HG02610 (cell line): Measurements from ENCODE around the gene NOL4L.
"Not testable (repeated sequence)": the region's sequence is repeated elsewhere in the genome, so short reads cannot be mapped to it uniquely, and the experiment has no call there.

Experiments used
- ATAC-seq: cut with Tn5 transposase; IDR thresholded peaks from one replicate; pipeline ENCODE4 v1.9.1; 2021; ENCODE audit warnings: mild to moderate bottlenecking, moderate library complexity; ENCODE audit not compliant: unreplicated experiment

The NOL4L gene

DNA sequence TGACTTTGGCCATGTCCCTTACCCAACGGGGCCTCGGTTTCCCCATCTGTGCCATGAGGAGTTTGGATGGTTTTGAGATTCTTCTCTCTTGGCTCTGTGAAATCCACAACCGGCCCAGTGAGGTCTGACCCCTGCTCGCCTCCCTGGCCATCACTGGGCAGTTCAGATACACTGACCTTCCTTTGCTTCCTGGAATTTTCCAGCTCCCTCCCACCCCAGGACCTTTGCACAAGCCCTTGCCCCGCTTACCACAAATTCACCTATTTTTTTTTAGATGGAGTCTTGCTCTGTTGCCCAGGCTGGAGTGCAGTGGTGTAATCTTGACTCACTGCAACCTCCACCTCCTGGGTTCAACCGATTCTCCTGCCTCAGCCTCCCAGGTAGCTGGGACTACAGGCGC, 12.6 kb upstream of the NOL4L start:
- no peak for ATAC-seq

DNA sequence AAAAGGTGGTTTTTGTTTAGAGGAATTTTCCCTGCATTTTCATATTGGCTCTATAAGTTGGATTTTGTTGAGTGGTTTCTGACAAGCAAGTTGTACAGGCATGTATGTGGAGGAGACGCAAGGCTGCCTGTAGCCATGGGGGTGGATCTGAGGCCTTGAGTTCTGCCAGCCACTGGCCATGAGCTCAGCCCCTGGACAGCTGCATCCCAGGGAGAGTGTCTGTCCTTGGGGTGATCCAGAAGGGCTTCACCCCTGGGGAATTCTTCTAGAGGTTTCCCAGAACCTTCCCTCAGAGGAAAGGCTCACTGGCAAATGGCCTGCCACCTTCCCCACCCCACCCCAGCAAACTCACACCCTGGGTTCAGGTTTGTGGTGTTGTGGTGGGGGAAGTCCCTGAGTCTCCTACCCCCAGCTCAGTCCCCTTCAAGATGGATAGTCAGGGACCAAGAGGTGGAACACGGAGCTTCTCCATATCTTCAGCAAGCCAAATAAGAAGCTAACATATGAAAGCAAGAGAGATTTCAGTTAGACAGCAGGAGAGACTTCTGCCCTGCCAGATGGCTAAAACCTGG, 11.6 kb upstream of the NOL4L start:
- ATAC-seq, result no peak

DNA sequence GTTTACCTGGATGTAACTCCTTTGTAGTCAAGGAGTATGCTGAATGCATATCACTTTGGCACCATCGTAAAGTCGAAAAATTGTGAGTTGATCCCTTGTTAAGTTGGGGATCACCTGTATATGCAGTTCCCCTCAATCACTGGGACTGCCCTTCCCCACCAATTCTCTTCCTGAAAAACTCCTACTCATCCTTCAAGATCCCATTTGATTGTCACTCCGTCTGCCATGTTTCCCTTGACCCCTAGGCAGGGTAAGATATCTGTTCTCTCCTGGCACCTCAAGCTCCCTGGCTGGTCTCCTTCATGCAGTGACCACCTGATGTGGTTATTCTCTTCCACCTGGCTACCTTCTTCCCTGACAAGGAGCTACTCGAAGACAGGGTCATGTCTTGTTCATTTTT, 10.0 kb upstream of the NOL4L start:
- no peak for ATAC-seq

DNA sequence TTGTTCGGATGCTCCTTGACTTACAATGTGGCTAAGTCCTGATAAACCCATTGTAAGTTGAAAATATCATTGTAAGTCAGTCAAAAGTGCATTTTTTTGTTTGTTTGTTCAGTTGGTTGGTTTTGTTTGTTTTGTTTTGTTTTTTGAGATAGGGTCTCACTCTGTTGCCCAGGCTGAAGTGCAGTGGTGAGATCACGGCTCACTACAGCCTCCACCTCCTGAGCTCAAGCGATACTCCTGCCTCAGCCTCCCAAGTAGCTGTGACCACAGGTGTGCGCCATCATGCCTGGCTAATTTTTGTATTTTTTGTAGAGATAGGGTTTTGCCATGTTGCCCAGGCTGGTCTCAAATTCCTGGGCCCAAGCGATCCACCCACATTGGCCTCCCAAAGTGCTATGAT, 9.5 kb upstream of the NOL4L start:
- ATAC-seq, result not testable (repeated sequence)

DNA sequence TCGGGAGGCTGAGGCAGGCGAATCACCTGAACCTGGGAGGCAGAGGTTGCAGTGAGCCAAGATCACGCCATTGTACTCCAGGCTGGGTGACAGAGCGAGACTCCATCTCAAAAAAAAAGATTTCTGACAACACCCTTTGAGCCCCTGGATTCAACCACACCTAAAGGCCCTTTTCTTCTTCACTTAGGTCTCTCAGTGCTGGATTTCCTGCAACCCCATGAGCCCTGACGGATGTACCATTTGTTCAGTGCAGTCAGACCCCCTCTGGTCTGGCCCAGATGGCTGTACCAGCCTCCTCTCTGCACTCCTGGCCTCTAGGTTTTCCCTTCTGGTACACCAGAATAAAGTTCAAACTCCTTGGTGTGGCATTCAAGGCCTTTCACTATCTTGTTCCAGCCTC, 9.1 kb upstream of the NOL4L start:
- ATAC-seq, result no peak

DNA sequence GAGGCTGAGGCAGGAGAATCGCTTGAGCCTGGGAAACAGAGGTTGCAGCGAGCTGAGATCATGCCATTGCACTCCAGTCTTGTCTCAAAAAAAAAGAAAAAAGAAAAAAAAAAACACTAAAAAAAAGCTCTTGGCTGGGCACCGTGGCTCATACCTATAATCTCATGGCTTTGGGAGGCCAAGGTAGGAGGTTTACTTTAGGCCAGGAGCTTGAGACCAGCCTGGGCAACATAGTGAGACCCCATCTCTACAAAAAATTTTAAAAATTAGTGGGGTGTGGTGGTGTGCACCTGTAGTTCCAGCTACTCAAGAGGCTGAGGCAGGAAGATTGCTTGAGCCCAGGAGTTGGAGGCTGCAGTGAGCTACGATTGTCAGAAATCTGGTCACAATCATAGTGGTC, 7.5 kb upstream of the NOL4L start:
- not testable (repeated sequence) for ATAC-seq

DNA sequence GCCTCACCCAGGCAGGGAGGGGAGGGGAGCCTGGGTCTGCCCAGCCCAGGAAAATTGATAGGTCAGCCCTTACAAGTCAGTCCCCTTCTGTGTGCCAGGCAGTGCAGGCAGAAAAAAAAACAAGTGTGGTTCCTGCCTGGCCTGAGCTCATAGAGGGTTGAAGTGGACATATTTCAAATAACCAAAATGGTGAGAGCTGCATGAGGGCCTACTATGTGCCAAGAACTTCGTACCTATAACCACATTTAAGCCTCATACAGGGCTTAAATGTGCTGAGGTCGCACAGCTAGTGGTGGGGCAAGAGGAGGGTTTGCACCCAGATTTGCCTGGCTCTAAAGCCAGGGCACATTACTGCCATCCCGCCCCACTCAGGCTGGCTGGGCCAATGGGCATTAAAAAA, 6.9 kb upstream of the NOL4L start:
- no peak for ATAC-seq

DNA sequence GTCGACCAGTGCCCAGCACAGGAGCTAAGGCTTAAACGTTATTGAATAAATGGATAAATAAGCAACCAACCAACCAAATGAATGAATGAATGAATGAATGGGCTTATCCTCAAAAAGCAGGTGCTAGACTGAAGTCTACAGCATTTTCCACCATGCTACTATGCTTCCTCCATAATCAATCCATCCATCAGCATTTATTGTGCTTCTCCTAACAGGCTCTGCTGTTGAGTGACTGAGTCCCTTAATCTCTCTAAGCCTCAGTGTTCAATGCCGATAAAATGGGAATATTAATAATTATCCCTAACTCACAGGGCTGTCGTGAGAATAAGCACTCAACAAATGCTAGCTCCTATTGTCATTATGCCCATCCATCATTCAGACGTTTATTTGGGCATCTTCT, 4.6 kb upstream of the NOL4L start:
- ATAC-seq, result no peak

DNA sequence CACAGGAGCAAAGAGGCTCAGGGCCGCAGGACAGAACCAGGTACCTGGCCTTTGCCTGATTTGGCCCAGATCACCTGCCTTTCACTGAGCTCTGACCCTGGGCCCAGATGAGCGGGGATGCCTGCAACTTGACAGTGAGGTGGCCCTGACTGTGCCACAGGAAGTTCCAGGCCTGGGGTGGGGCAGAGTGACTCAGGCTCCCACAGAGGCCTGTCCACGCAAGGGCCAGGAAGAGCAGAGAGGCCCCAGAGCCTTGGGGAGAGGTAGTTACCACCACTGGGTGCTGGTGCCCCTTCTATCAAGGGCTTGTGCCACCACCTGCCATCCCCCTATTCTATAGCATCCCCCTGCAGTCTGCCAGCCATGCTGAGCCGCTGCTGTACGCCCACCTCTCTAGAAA, 4.1 kb upstream of the NOL4L start:
- ATAC-seq, result no peak

DNA sequence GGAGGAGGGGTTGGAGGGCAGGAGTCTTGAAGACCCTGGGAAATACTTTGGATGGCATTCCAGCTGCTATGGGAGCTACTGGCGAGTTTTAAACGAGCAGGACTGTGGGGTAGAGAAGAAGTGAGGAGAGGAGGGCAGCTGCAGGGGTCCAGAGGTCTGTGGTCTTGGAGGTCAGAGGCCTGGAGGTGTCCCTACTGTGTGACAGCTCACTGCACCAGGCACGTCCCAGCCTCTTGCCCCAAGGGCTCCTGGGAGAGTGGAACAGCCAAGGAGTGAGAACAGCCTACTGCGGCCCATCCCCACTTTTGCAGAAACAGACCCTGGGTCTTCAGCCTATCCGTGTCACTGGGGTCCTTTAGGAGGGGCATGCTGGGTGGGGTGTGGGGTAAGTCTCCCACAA, 2.9 kb upstream of the NOL4L start:
- no peak for ATAC-seq

DNA sequence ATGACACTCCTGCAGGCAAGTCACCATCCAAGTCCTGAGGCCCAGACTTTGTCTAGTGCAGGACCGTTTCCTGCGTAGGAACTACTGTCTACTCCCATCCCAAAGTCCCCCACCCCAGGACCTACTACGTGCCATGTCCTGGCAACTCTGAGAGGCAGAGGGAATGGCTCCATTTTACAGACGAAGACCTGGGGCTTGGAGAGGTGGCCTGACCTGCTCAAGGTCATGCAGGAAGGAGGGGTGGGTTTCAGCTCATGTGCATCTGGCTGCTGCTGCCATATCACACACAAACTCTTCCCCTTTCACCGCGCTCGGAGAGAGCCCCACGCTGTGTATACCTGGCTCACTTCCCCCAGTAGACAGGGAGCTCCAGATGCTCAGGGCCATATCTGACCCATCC, 1.2 kb upstream of the NOL4L start:
- ATAC-seq, result no peak

DNA sequence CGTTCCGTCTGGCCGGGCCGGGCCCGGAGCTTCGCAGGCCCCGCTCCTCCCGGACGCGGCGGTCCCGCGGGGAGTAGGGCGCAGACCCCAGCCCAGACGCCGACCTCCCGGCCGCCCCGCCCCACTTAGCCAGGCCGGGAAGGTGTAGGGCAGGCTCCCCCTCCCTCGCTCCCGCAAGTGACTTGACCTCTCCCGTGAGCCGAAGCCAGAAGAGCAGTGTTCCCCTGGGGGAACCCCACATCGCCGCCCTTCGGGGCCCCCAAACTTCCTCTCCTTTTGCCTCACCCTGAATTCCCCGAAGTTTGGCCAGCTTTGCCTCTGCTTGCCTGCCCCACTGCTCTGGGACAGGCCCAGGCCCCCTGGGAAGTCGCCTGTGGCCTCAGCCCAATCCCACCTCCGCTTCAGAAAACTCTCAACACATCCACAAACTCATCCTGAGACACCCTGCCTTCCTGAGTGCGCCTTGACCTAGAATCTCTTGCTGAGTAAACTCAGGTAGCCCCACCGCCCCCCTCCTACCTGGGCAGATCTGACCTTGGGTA, 524 bp upstream of the NOL4L start:
- ATAC-seq, result peak; percentile 41

DNA sequence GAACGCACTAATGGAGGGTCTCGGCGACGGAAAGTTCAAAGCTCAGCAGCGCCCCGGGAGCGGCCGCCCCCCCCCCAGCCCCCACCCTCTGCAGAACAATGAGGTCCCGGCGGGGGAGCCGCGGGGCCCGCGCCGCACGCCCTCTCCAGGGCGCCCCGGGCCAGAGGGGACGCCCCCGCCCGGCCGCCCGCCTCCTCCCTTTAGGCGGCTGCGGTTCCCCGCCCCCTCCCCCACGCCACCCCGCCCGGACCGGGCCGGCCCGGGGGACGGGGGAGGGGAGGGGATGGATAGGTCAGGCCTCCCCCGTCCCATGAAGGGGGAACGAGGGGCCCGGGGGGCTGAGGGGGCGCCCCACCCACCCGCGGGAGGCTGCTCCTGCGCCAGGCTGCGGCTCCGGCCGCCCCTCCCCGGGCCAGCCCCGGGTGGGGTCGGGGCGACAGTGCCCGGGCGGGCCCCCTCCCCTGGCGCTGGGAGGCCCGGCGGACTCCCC, 1.5 kb downstream of the NOL4L start:
- ATAC-seq, result no peak

DNA sequence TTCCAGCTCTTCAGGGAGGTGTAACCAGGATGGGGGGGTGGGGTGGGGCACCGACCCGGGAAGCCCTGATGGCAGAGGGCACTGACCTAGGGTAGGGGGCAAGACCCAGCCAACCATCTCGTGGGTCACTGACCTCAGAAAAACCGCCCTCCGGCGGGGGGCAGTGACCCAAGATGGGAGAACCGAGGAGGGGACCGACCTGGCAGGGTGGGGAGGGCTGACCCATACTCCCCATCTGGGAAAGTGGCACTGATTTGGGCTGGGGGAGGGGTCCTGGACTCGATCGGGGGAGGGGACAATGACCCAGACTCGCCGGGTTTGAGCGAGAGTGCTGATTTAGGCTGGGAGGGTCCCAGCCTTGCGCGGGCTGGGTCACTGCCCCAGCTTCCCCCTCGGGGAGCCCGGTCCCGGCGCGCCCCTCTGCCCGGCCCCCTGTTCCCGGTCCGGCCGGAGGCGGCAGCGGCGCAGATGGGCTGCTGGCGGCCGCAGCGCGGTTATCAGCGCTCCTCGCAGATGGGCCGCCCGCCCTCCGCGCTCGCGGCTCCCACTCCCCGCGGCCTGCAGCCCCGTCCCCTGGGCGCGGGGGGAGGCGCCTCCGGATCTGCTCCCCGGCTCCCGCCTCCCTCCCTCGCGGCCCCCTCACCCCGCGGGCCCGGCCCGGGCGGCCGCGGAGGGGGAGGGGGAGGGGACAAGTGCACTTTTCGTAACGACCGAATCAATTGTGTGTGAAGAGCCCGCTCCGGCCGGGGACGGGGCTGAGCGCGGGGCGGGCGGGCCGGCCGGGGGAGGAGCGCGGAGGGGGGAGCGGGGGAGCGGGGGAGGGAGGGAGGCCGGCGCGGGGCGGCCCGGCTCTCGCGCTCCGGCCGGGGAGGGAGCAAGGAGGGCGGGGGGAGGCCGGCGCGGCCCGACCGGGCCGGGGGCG, 2.2 kb downstream of the NOL4L start:
- no peak for ATAC-seq

DNA sequence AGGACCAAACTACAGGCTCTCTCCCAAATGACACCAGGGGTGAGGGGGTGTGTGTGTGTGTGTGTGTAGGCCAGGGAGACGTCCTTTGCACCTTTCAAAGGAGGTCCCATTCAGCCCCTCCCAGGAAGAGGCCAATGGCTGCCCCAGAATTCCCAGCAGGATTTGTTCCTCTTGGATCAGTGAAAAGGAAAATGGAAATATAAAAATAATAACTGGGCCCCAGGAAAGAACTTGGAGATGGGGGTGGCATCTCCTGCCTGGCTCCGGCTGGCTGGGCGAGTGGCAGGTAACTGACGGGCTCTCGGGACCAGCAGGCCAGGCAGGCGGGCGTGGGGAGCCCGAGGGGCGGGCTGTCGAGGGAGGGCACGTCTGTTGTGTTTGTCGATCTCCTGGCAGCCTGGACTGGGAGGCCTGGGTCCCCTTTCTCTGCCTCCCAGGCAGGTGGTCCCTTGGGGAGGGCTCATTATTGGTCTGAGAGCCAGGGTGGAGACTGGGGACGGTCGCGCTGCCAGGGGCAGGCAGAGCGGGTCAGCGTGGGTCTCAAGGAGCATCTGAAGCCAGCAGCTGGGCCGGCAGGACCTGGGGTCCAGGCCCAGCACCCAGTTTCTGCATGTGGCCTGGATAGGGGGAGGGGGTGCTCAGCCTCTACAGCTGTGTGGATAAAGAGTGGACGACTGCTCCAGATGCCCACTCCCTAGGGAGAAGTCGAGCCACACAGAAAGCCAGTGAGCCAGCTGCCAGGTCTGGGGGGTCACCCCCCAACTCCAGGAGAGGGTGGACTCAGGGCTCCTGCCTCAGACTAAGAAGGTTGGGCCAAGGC, 3.1 kb downstream of the NOL4L start:
- ATAC-seq, result no peak

DNA sequence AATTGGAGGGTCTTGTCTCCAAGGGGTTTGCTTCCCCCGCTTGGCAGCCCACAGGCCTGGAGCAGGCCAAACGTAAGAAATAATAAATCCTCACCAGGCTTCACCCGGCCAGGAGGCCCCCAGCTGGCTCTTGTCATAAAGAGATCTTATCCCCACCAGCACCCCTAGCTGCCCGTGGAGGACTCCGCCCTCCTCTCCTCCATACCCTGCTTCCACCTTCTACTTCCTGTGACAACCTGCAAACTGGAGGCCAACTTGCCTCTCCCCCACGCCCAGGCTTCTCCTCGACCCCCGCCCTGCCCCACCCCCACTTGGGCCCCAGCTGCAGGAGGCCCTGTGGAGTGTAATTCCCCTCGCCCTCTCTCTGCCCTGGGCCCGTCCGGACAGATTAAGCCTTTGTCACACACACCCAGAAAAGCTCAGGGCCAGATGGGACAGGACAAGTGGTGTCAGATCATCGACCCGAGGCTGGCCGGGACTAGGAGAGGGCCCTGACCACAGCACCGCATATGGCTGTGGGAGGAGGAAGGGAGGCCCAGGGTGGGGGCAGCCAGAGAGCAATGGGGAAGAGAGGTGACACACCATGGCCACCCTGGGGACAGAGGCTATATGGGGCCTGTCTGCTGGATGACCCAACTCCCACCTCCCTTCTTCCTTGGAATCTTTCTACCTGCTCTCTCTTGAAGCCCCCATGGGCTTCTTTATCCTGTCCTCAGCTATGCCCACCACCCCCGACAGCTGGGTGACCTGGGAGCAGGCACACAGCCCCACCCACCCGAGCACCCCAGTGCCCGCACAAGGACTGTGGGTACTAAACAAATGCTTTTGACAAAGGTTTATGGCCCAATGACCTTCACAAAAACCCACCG, 3.9 kb downstream of the NOL4L start:
- no peak for ATAC-seq

DNA sequence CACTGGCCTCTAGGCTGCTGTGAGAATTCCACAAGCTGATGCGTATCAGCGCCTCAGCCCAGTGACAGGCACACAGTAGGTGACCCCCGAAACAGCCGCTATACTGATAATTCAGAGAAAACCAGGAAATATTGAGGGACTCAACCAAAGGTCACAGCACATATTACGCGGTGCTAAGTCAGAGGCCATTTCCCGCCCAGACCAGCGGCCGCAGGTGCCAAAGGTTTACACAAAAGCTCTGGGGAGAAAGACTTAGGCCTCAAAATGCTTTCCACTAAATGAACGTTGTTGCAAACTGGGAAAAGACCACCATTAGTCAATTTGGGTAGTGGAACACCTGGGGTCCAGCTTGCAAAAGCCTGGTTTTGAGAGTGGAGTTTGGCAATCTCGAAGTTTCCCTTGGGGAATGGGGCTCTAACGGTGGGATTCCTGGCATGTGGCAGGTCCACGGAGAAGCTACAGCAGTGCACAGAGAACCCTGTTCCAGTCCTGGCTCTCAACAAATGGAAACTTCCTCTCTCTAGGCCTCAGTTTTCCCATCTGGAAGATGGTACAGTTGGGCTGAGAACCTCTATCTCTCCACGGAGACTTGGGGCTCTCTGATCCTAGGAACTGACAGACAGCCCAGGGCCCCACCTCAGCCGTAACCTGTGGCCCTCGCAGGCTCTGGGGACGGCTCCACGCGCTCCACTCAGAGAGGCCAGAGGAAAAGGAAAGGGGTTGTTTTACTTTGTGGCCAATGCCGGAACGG, 4.7 kb downstream of the NOL4L start:
- ATAC-seq, result no peak

DNA sequence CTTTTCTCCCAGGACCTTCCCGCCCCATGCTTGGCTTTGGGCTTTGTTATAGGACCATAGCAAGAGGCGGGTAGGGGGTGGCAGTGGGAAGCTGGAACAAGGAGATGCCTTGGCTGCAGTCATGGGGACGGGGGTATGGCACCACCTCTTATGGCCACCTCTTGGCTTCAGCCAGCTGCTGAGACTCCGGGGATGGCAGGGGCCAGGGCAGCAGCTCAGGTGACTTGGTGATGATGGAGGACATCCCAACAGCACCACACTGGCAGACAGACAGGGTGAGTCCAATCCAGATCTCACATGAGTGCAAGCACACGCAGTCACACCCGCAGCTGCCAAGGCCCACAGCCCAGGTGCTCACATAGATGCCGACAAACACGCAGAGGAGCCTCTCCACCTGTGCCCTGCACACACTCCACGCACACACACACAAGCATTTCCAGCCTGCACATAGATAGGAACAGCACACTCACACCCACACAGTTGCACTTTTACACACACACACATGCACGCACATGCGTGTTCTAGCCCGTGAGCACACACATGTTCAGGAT, 6.2 kb downstream of the NOL4L start:
- ATAC-seq, result no peak

DNA sequence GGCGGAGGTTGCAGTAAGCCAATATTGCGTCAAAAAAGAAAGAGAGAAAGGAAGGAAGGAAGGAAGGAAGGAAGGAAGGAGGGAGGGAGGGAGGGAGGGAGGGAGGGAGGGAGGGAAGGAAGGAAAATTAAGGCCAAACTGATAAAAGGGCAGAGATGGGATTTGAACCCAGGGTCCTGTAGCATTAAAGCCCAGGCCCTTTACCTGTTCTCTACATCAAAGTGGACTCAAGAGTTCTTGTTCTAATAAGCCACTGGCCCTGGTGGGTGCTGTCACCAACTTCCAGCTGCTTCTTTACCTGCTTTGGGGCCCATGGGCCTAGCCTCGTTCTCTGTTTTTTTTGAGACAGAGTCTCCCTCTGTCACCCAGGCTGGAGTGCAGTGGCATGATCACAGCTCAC, 7.1 kb downstream of the NOL4L start:
- ATAC-seq, result not testable (repeated sequence)
